Transverse colon (tissue), 4 donors: Measurements from ENCODE around the gene NEUROD2.

ENCODE experiments used
- POLR2AphosphoS5 ChIP-seq, 3 donors: sonication (generic); formaldehyde crosslinking; IDR thresholded peaks; one replicate each; pipeline ENCODE4 v1.6.1; 2016; ENCODE audit warnings: antibody characterized with exemption in 3 of 3
- TF ChIP-seq, protein P1 (sequence below), 5 experiments: fragments of 200-600 bp in 3 of 5; fragments of 450-650 bp in 2 of 5; sonication (generic) in 3 of 5; IDR thresholded peaks; 1 replicate in 2 of 5; 2 replicates in 3 of 5; pipeline ENCODE4 v1.5.1; 2016 to 2017; ENCODE audit warnings: antibody characterized with exemption in 5 of 5, inconsistent platforms in 3 of 5, mild to moderate bottlenecking in 2 of 5, moderate library complexity in 1 of 5

GRCh38 chr17:39580082-39580468 is 27.6 kb downstream of the NEUROD2 start:
- TF ChIP-seq, protein P1, sequence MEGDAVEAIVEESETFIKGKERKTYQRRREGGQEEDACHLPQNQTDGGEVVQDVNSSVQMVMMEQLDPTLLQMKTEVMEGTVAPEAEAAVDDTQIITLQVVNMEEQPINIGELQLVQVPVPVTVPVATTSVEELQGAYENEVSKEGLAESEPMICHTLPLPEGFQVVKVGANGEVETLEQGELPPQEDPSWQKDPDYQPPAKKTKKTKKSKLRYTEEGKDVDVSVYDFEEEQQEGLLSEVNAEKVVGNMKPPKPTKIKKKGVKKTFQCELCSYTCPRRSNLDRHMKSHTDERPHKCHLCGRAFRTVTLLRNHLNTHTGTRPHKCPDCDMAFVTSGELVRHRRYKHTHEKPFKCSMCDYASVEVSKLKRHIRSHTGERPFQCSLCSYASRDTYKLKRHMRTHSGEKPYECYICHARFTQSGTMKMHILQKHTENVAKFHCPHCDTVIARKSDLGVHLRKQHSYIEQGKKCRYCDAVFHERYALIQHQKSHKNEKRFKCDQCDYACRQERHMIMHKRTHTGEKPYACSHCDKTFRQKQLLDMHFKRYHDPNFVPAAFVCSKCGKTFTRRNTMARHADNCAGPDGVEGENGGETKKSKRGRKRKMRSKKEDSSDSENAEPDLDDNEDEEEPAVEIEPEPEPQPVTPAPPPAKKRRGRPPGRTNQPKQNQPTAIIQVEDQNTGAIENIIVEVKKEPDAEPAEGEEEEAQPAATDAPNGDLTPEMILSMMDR (IDR thresholded peaks at IDR 0.05), result no peak
- TF ChIP-seq POLR2AphosphoS5 (IDR thresholded peaks at IDR 0.05), result no peak
